DND-41 (cell line): ENCODE data around the gene TCF4.

Source experiments
- ATAC-seq: fragments of 200-7000 bp; cut with Tn5 transposase; 3 replicates; pipeline ENCODE4 v1.9.1; 2021; ENCODE audit warnings: low read depth; ENCODE audit not compliant: insufficient read depth
- DNase-seq: peaks from one replicate; pipeline ENCODE4 v3.0.0-alpha.2; 2020
- H2AFZ ChIP-seq: 2 replicates; pipeline ENCODE4 v1.6.0; 2012; ENCODE audit warnings: low read depth, low read length
- H3K27ac ChIP-seq: 2 replicates; pipeline ENCODE4 v1.5.1; 2012; ENCODE audit warnings: low read length, inconsistent platforms
- H3K27me3 ChIP-seq: fragments of 200-600 bp; sonication (generic); 2 replicates; pipeline ENCODE4 v1.6.0; 2012; ENCODE audit warnings: low read length, mild to moderate bottlenecking, inconsistent platforms; ENCODE audit not compliant: insufficient read depth, poor library complexity
- H3K36me3 ChIP-seq: 2 replicates; pipeline ENCODE4 v1.5.1; 2012; ENCODE audit warnings: low read length, inconsistent platforms; ENCODE audit not compliant: insufficient read depth
- H3K4me1 ChIP-seq: 2 replicates; pipeline ENCODE4 v1.5.1; 2012; ENCODE audit warnings: mild to moderate bottlenecking, low read length; ENCODE audit not compliant: insufficient read depth
- H3K4me2 ChIP-seq: 2 replicates; pipeline ENCODE4 v1.6.0; 2012; ENCODE audit warnings: mild to moderate bottlenecking, moderate library complexity, low read length, inconsistent platforms; ENCODE audit not compliant: insufficient read depth
- H3K4me3 ChIP-seq, 2 experiments: fragments of 200-600 bp in 1 of 2; shearing (Covaris generic) in 1 of 2; 2 replicates each; pipeline ENCODE4 v1.5.1; 2012 to 2016; ENCODE audit warnings: inconsistent platforms in 2 of 2, low read length in 2 of 2, mild to moderate bottlenecking in 2 of 2, low read depth in 1 of 2, moderate library complexity in 1 of 2
- H3K79me2 ChIP-seq: 2 replicates; pipeline ENCODE4 v1.6.0; 2012; ENCODE audit warnings: low read length, inconsistent platforms; ENCODE audit not compliant: insufficient read depth
- H3K9ac ChIP-seq: 2 replicates; pipeline ENCODE4 v1.6.0; 2012; ENCODE audit warnings: low read depth, mild to moderate bottlenecking, inconsistent platforms, low read length, moderate library complexity
- H3K9me3 ChIP-seq: 2 replicates; pipeline ENCODE4 v1.5.1; 2012; ENCODE audit warnings: low read length, moderate library complexity, mild to moderate bottlenecking, inconsistent platforms; ENCODE audit not compliant: insufficient read depth, severe bottlenecking
- H4K20me1 ChIP-seq: 2 replicates; pipeline ENCODE4 v1.6.0; 2012; ENCODE audit warnings: low read length; ENCODE audit not compliant: insufficient read depth
- EZH2 ChIP-seq: IDR thresholded peaks from 3 replicates; pipeline ENCODE4 v1.6.1; 2012; ENCODE audit warnings: borderline replicate concordance, low read depth, mild to moderate bottlenecking, moderate library complexity, low read length, inconsistent platforms; ENCODE audit not compliant: severe bottlenecking
- TF ChIP-seq, protein P1 (sequence below): IDR thresholded peaks from 2 replicates; pipeline ENCODE4 v1.5.1; 2012; ENCODE audit warnings: borderline replicate concordance, low read length, moderate library complexity, mild to moderate bottlenecking; ENCODE audit not compliant: poor library complexity, severe bottlenecking; ENCODE audit errors: extremely low read depth

The TCF4 gene

GRCh38 chr18:55314615-55315237, 273.3 kb downstream of the TCF4 start:
- H4K20me1 ChIP-seq, result no peaks in the 10 kb centered on the region
- H3K9me3 ChIP-seq, result no peaks in the 10 kb centered on the region
- H3K4me3 ChIP-seq, result no peak overlapping the region
- H3K9ac ChIP-seq, result no peak overlapping the region
- TF ChIP-seq, protein P1, sequence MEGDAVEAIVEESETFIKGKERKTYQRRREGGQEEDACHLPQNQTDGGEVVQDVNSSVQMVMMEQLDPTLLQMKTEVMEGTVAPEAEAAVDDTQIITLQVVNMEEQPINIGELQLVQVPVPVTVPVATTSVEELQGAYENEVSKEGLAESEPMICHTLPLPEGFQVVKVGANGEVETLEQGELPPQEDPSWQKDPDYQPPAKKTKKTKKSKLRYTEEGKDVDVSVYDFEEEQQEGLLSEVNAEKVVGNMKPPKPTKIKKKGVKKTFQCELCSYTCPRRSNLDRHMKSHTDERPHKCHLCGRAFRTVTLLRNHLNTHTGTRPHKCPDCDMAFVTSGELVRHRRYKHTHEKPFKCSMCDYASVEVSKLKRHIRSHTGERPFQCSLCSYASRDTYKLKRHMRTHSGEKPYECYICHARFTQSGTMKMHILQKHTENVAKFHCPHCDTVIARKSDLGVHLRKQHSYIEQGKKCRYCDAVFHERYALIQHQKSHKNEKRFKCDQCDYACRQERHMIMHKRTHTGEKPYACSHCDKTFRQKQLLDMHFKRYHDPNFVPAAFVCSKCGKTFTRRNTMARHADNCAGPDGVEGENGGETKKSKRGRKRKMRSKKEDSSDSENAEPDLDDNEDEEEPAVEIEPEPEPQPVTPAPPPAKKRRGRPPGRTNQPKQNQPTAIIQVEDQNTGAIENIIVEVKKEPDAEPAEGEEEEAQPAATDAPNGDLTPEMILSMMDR, result no peak
- no peak for TF ChIP-seq EZH2
- H3K36me3 ChIP-seq, result no peaks in the 10 kb centered on the region
- no peak overlapping the region for H3K27ac ChIP-seq
- H2AFZ ChIP-seq, result no peak overlapping the region
- H3K79me2 ChIP-seq, result no peaks in the 10 kb centered on the region
- ATAC-seq (no peak), DNase-seq (no peak)
- no peaks in the 10 kb centered on the region for H3K27me3 ChIP-seq
- peaks cover 9% of the 10 kb centered on the region for H3K4me1 ChIP-seq
- H3K4me2 ChIP-seq, result no peak overlapping the region

DNA sequence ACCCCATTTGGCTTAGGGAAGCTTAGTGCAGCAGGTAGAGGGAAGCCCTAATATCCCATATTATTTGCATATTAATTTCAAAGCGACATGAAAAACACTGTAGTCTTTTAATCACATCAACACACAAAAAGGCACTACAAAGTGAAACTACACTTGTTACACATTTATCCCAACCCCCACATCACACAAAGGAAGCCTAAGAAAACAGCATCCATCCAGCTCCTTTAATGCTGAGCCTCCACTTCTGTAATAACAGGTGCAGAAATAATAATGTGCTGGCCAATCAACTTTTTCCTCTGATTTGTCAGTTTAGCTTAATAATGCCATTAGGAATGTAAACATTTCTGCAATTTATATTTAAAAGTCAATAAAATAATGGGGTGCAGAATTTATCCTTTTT, 274.0 kb downstream of the TCF4 start:
- peaks cover 9% of the 10 kb centered on the region for H3K4me1 ChIP-seq
- H3K36me3 ChIP-seq, result no peaks in the 10 kb centered on the region
- H2AFZ ChIP-seq, result no peak overlapping the region
- no peaks in the 10 kb centered on the region for H3K27me3 ChIP-seq
- no peak overlapping the region for H3K4me2 ChIP-seq
- TF ChIP-seq EZH2, result no peak
- TF ChIP-seq, protein P1, result no peak
- no peak for ATAC-seq
- H3K27ac ChIP-seq, result no peak overlapping the region
- H3K79me2 ChIP-seq, result no peaks in the 10 kb centered on the region
- no peak overlapping the region for H3K9ac ChIP-seq
- H4K20me1 ChIP-seq, result no peaks in the 10 kb centered on the region
- H3K4me3 ChIP-seq, result no peak overlapping the region
- DNase-seq, result no peak
- H3K9me3 ChIP-seq, result no peaks in the 10 kb centered on the region

GRCh38 chr18:55310863-55311262, 277.1 kb downstream of the TCF4 start:
- Histone ChIP-seq H3K9ac (no peak overlapping the region), H3K27me3 (no peaks in the 10 kb centered on the region), H3K79me2 (no peaks in the 10 kb centered on the region), H3K4me2 (no peak overlapping the region), H3K9me3 (no peaks in the 10 kb centered on the region), H3K4me1 (no peaks in the 10 kb centered on the region), H3K4me3 (no peak overlapping the region), H2AFZ (no peak overlapping the region), H4K20me1 (no peaks in the 10 kb centered on the region), H3K27ac (no peak overlapping the region), H3K36me3 (no peaks in the 10 kb centered on the region)
- DNase-seq, result no peak
- no peak for TF ChIP-seq EZH2
- TF ChIP-seq, protein P1, result no peak
- ATAC-seq, result no peak
